SK-N-SH treated with all-trans-retinoic acid at 6 μM for 48 hours (cell line): ENCODE results near the gene ADAMTS2.
"Not testable (repeated sequence)": the region's sequence is repeated elsewhere in the genome, so short reads cannot be mapped to it uniquely, and the experiment has no call there.

Source experiments
- ATAC-seq: fragments of 200-7000 bp; cut with Tn5 transposase; 3 replicates; pipeline ENCODE4 v1.9.1; 2020; ENCODE audit warnings: mild to moderate bottlenecking, moderate library complexity
- ARNTL ChIP-seq: fragments of 450-650 bp; formaldehyde crosslinking; IDR thresholded peaks from 2 replicates; pipeline ENCODE4 v1.5.0; 2020; ENCODE audit warnings: low read depth, mild to moderate bottlenecking, moderate library complexity, borderline replicate concordance
- BACH2 ChIP-seq: fragments of 250-450 bp; sonication (Bioruptor Pico); IDR thresholded peaks from 2 replicates; pipeline ENCODE4 v1.9.0; 2021; ENCODE audit warnings: mild to moderate bottlenecking, borderline replicate concordance
- CREB5 ChIP-seq: fragments of 250-450 bp; sonication (Bioruptor Pico); IDR thresholded peaks from 2 replicates; pipeline ENCODE4 v1.5.1; 2020; ENCODE audit warnings: low read depth, mild to moderate bottlenecking, moderate library complexity
- CSDC2 ChIP-seq: fragments of 250-450 bp; sonication (Bioruptor Pico); IDR thresholded peaks from 2 replicates; pipeline ENCODE4 v1.5.0; 2020; ENCODE audit warnings: mild to moderate bottlenecking, moderate library complexity
- CSRNP3 ChIP-seq: fragments of 250-450 bp; sonication (Bioruptor Pico); IDR thresholded peaks from 2 replicates; pipeline ENCODE4 v1.5.1; 2021; ENCODE audit warnings: mild to moderate bottlenecking, moderate library complexity
- ESRRG ChIP-seq: fragments of 250-450 bp; sonication (Bioruptor Pico); IDR thresholded peaks from 2 replicates; pipeline ENCODE4 v1.6.1; 2021; ENCODE audit warnings: mild to moderate bottlenecking
- GLIS3 ChIP-seq: fragments of 250-450 bp; sonication (Bioruptor Pico); IDR thresholded peaks from 2 replicates; pipeline ENCODE4 v1.5.0; 2020; ENCODE audit warnings: mild to moderate bottlenecking, moderate library complexity
- ISL1 ChIP-seq: fragments of 250-450 bp; sonication (Bioruptor Pico); IDR thresholded peaks from 2 replicates; pipeline ENCODE4 v2.1.2; 2022; ENCODE audit warnings: mild to moderate bottlenecking, moderate library complexity
- OSR1 ChIP-seq: fragments of 250-450 bp; sonication (Bioruptor Pico); IDR thresholded peaks from 2 replicates; pipeline ENCODE4 v1.8.0; 2022; ENCODE audit warnings: moderate library complexity, mild to moderate bottlenecking, inconsistent platforms
- PATZ1 ChIP-seq: fragments of 250-450 bp; sonication (Bioruptor Pico); IDR thresholded peaks from 2 replicates; pipeline ENCODE4 v1.8.0; 2020; ENCODE audit warnings: mild to moderate bottlenecking, moderate library complexity, borderline replicate concordance
- RARB ChIP-seq: fragments of 250-450 bp; sonication (Bioruptor Pico); IDR thresholded peaks from 2 replicates; pipeline ENCODE4 v1.8.0; 2021; ENCODE audit warnings: mild to moderate bottlenecking, moderate library complexity
- SNAI2 ChIP-seq: fragments of 250-450 bp; sonication (Bioruptor Pico); IDR thresholded peaks from 2 replicates; pipeline ENCODE4 v1.5.0; 2020; ENCODE audit warnings: mild to moderate bottlenecking, moderate library complexity
- TCF4 ChIP-seq: fragments of 250-450 bp; sonication (Bioruptor Pico); IDR thresholded peaks from 2 replicates; pipeline ENCODE4 v1.8.0; 2021; ENCODE audit warnings: mild to moderate bottlenecking, moderate library complexity, borderline replicate concordance
- TOX ChIP-seq: fragments of 250-450 bp; sonication (Bioruptor Pico); IDR thresholded peaks from 2 replicates; pipeline ENCODE4 v1.8.0; 2021; ENCODE audit warnings: mild to moderate bottlenecking, moderate library complexity, borderline replicate concordance
- TSHZ2 ChIP-seq: fragments of 250-450 bp; sonication (Bioruptor Pico); IDR thresholded peaks from 2 replicates; pipeline ENCODE4 v1.5.0; 2020; ENCODE audit warnings: mild to moderate bottlenecking, moderate library complexity
- ZC3H10 ChIP-seq: fragments of 250-450 bp; sonication (Bioruptor Pico); IDR thresholded peaks from 2 replicates; pipeline ENCODE4 v1.5.1; 2021; ENCODE audit warnings: mild to moderate bottlenecking, moderate library complexity
- ZFP3 ChIP-seq: fragments of 250-450 bp; sonication (Bioruptor Pico); IDR thresholded peaks from 2 replicates; pipeline ENCODE4 v1.5.0; 2020; ENCODE audit warnings: mild to moderate bottlenecking, moderate library complexity
- ZFP30 ChIP-seq: fragments of 450-650 bp; formaldehyde crosslinking; IDR thresholded peaks from 2 replicates; pipeline ENCODE4 v1.5.0; 2022; ENCODE audit warnings: mild to moderate bottlenecking, moderate library complexity
- ZNF565 ChIP-seq: fragments of 450-650 bp; formaldehyde crosslinking; conservative IDR thresholded peaks from 2 replicates; pipeline ENCODE4 v1.5.0; 2020; ENCODE audit warnings: low read depth, mild to moderate bottlenecking, moderate library complexity
- ZNF8 ChIP-seq: fragments of 450-650 bp; formaldehyde crosslinking; IDR thresholded peaks from 2 replicates; pipeline ENCODE4 v1.5.0; 2020; ENCODE audit warnings: mild to moderate bottlenecking, moderate library complexity

The ADAMTS2 gene

GRCh38 chr5:179111267-179112207 is 233.7 kb downstream of the ADAMTS2 start (continued):
- no peak for TF ChIP-seq CREB5 (CRISPR knock-in tag)
- no peak for TF ChIP-seq ZC3H10 (CRISPR knock-in tag)
- no peak for TF ChIP-seq ZNF565 (CRISPR knock-in tag)
- no peak for TF ChIP-seq TCF4 (CRISPR knock-in tag)
- TF ChIP-seq OSR1 = no peak
- no peak for TF ChIP-seq ZNF8
- no peak for TF ChIP-seq TOX (CRISPR knock-in tag)

- no peak for ATAC-seq
- TF ChIP-seq BACH2 (CRISPR knock-in tag) = no peak
- TF ChIP-seq TOX (CRISPR knock-in tag) = no peak
- TF ChIP-seq CSDC2 (CRISPR knock-in tag) = no peak
- no peak for TF ChIP-seq ZFP3 (CRISPR knock-in tag)
- TF ChIP-seq TSHZ2 (CRISPR knock-in tag) = no peak
- no peak for TF ChIP-seq ZNF8
- no peak for TF ChIP-seq ZC3H10 (CRISPR knock-in tag)
- no peak for TF ChIP-seq CREB5 (CRISPR knock-in tag)
- no peak for TF ChIP-seq ZFP30 (CRISPR knock-in tag)
- TF ChIP-seq ARNTL (CRISPR knock-in tag) = no peak
- TF ChIP-seq OSR1 = no peak
- TF ChIP-seq ZNF565 (CRISPR knock-in tag) = no peak
- no peak for TF ChIP-seq PATZ1
- TF ChIP-seq CSRNP3 (CRISPR knock-in tag) = no peak
- TF ChIP-seq ISL1 (CRISPR knock-in tag) = no peak
- TF ChIP-seq ESRRG (CRISPR knock-in tag) = no peak
- no peak for TF ChIP-seq RARB (CRISPR knock-in tag)
- TF ChIP-seq GLIS3 = no peak
- no peak for TF ChIP-seq SNAI2 (CRISPR knock-in tag)
These were observed 234.7 kb downstream of the ADAMTS2 start for GRCh38 chr5:179110528-179110927.

- ATAC-seq = not testable (repeated sequence)
These were observed 244.0 kb downstream of the ADAMTS2 start for GRCh38 chr5:179101282-179101681.
